Activated CD4-positive, alpha-beta memory T cell treated with anti-CD3 and anti-CD28 coated beads, Interleukin-2, amount 10 ng/mL, durations not matched to agents 7 days and 5 days (primary cell): ENCODE measurements around the gene CACNA1C. TPM values are rescaled to one million over a fixed set of nuclear protein-coding genes. Genes with fewer than 3 reads are reported as not detected.

Experiments used
- CTCF ChIA-PET: fragments of 350-600 bp; sonication (Branson Sonifier 250); formaldehyde crosslinking; loops from one replicate; lab custom pipeline; 2021; ENCODE audit warnings: antibody characterized with exemption, inconsistent platforms; lab: Charles Lee
- POLR2A ChIA-PET: fragments of 350-600 bp; sonication (Branson Sonifier 250); formaldehyde crosslinking; loops from one replicate; lab custom pipeline; 2021; ENCODE audit warnings: antibody characterized with exemption; lab: Charles Lee
- DNase-seq: peaks from one replicate; pipeline ENCODE4 v3.0.0-alpha.2; 2020
- H3K27ac Mint-ChIP-seq: one replicate; pipeline ENCODE4 v1.8.0; 2021; ENCODE audit warnings: mild to moderate bottlenecking, mixed read lengths
- H3K27me3 Mint-ChIP-seq: one replicate; pipeline ENCODE4 v1.8.0; 2021; ENCODE audit warnings: mixed read lengths
- H3K36me3 Mint-ChIP-seq: one replicate; pipeline ENCODE4 v1.8.0; 2021; ENCODE audit warnings: low read depth, mixed read lengths
- H3K4me1 Mint-ChIP-seq: one replicate; pipeline ENCODE4 v1.8.0; 2021; ENCODE audit warnings: mixed read lengths
- H3K4me3 Mint-ChIP-seq: one replicate; pipeline ENCODE4 v1.8.0; 2021; ENCODE audit warnings: mild to moderate bottlenecking, mixed read lengths
- H3K9me3 Mint-ChIP-seq: one replicate; pipeline ENCODE4 v1.8.0; 2021; ENCODE audit warnings: mixed read lengths
- total RNA-seq, 2 experiments: library from RNA; stranded (reverse); gene quantifications; one replicate each; pipeline ENCODE4 v1.2.3, GENCODE V29; 2021

CACNA1C gene
- total RNA-seq, 2 experiments from 2014 or later, result 0.30 TPM

DNA sequence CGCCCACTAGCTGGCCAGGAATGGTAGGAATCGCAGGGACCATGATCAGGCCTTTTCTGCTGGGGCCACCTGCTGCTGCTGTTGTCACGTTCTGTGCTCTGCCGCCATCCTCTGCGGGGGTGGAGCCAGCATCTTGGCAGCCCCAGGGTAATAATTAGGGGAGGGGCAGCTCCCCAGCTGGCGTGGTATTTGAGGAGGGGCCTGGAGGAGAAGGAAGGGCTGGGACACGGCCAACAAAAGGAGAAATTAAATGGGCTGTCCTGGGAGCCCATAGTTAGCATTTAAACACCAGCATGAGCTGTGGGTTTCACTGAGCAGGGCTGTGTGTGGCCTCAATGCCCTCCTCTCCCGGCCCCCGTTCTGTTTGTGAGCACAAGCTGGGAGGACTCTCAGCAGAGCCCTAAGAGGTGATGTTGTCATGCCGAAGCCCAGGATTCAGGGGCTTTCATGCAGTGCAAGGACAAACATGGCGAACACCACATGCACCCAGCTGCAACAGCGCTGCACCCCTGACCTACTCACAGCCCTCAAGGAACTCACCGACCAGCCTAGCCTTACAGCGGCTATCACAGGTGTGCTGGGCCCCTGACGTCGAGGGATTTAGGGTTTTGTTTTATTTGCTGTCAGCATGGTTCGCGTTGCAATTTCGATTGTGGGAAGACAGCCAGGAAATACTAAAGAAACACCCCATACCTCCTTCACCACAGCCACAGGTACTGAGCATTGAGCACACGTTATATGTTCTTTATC, 324.3 kb downstream of the CACNA1C start:
- peaks cover 2% of the 10 kb centered on the region for H3K36me3 Mint-ChIP-seq
- no peak for DNase-seq
- no peak overlapping the region for H3K27ac Mint-ChIP-seq
- peaks cover 9% of the 10 kb centered on the region for H3K27me3 Mint-ChIP-seq
- peaks cover 19% of the 10 kb centered on the region for H3K4me1 Mint-ChIP-seq
- ChIA-PET POLR2A (no interaction called here), CTCF (interaction anchor here (1.6 kb wide), 1 partner anchor 15 kb away, joined by 4 read pairs; no protein-coding TSS in a partner anchor)
- no peaks in the 10 kb centered on the region for H3K9me3 Mint-ChIP-seq
- H3K4me3 Mint-ChIP-seq, result no peak overlapping the region

DNA sequence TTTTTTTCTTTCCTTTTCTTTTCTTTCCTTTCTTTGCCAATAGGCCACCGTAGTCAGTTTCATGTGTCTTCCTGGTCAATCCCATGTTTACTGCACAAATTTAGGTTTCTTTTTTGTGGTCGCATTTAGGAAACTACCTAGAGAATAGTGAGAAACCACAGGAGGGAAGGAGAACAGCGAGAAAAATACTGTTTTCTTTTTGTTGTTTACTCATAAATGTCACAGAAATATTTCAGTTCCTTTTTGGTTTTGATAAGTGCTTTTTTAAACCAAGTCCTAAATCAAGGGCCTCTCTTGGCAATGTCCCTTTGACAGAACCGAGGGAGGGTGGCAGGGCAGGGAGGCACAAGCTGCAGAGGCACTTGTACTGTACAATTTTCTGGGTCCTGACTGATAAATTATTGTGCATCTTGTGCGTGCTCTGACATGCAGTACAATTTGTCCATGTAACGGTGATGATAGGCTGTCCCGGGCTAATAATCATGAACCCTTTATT, 326.1 kb downstream of the CACNA1C start:
- Mint-ChIP-seq H3K4me3 (no peak overlapping the region), H3K27ac (no peak overlapping the region), H3K36me3 (peaks cover 2% of the 10 kb centered on the region), H3K4me1 (peaks cover 19% of the 10 kb centered on the region), H3K9me3 (no peaks in the 10 kb centered on the region), H3K27me3 (peaks cover 11% of the 10 kb centered on the region)
- ChIA-PET POLR2A (no interaction called here), CTCF (interaction anchor here (1.2 kb wide), 1 partner anchor 16 kb away, joined by 4 read pairs; no protein-coding TSS in a partner anchor)
- DNase-seq, result no peak

DNA sequence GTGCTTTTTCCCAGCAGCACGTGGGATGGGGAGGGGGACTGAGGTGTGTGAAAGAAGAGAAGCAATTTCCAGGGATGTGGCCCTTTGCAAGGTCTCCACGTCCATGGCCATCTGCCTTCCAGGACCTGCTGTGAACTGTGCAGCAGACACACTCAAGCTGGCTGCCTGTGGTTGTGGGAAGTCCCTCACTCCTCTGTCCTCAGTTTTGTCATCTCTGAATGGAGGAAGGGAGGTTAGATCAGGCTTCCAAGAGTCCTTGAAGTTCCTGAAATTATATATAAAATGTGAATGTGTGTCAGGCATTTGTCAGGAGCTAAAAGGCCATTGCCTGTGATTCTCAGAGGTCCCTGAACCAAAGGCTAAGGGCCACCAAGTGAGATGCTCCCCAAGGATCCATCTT, 328.2 kb downstream of the CACNA1C start:
- Mint-ChIP-seq H3K9me3 (no peaks in the 10 kb centered on the region), H3K27me3 (peaks cover 19% of the 10 kb centered on the region), H3K36me3 (peaks cover 2% of the 10 kb centered on the region), H3K27ac (no peak overlapping the region), H3K4me3 (no peak overlapping the region), H3K4me1 (peaks cover 19% of the 10 kb centered on the region)
- CTCF ChIA-PET, result no interaction called here
- DNase-seq, result no peak
- POLR2A ChIA-PET, result no interaction called here

DNA sequence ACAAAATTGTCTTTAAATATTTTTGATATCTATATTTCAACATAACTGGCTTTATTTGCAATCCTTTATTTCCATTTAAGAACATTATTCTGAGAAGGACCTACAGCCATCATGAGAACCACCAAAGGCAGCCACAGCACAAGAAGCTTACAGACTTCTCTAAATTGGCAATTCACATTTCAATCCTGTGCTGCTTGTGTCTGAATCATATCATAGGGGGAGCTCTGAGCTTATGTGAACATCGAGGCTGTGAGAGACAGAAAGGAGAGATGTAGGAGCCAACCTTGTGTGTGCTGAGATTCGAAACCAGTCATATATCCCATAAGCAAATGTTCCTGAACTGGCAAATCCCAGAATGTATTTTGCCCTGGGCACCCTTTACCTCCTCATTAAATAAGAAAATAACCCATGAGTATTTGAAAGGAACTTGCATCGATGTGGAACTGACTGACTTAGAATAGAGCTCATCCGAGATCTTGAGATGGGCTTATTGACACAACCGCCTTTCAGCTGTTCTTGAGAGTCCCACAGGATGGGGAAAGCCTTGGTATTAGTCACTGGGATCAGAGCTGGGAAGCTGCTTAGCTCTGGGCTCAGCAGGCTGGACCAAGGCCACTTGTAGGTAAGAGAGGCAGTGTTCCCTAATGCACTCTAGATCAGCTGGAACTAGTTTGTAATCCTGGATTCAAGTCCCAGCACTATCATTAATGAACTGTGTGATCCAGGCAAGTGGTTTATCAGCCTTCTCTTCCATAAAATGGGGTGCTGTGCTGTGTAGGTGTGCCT, 329.8 kb downstream of the CACNA1C start:
- CTCF ChIA-PET, result interaction anchor here (1.3 kb wide), 1 partner anchor 12 kb away, joined by 3 read pairs; no protein-coding TSS in a partner anchor
- Mint-ChIP-seq H3K4me1 (peaks cover 18% of the 10 kb centered on the region), H3K27me3 (peaks cover 19% of the 10 kb centered on the region), H3K9me3 (no peaks in the 10 kb centered on the region), H3K36me3 (peaks cover 2% of the 10 kb centered on the region), H3K27ac (no peak overlapping the region), H3K4me3 (no peak overlapping the region)
- no peak for DNase-seq
- POLR2A ChIA-PET, result no interaction called here

DNA sequence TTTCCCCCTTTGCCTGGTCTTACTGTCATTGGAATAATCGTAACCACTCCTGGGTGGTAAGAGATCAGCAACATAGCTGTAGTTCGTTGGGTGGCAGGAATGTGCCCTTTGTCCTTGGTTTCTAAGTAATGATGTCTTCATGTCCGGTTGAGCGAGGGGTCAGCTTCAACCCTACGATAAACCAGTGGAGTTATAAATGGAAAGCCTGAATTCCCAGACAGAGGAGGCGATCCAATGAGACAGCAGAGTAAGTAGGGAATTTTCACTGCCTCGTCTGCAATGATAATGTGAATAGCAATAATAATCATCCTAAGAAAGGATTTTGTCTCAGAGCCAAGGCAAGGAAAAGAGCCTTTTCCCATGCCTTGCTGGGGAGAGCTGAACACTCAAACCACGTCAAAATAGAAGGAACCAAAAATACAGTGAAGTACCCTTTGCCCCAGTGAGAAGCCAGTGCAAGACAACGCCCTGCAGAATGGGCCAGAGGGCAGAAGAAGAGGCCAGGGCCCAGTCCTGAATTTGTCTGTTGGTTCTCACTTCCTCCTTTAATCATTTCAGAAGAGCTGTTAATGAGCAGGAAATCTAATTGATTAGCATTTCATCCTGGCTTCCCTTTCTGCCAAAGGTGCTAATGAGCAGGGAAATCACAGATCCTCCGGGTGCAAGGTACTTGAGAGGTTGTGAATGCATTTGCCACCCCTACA, 330.7 kb downstream of the CACNA1C start:
- CTCF ChIA-PET, result interaction anchor here (0.6 to 1.3 kb wide), 2 partner anchors 12 to 37 kb away, joined by 3 to 4 read pairs; no protein-coding TSS in a partner anchor
- H3K36me3 Mint-ChIP-seq, result peaks cover 2% of the 10 kb centered on the region
- peaks cover 12% of the 10 kb centered on the region for H3K4me1 Mint-ChIP-seq
- no peak overlapping the region for H3K27ac Mint-ChIP-seq
- H3K9me3 Mint-ChIP-seq, result no peaks in the 10 kb centered on the region
- no peak for DNase-seq
- peaks cover 17% of the 10 kb centered on the region for H3K27me3 Mint-ChIP-seq
- POLR2A ChIA-PET, result no interaction called here
- no peak overlapping the region for H3K4me3 Mint-ChIP-seq

DNA sequence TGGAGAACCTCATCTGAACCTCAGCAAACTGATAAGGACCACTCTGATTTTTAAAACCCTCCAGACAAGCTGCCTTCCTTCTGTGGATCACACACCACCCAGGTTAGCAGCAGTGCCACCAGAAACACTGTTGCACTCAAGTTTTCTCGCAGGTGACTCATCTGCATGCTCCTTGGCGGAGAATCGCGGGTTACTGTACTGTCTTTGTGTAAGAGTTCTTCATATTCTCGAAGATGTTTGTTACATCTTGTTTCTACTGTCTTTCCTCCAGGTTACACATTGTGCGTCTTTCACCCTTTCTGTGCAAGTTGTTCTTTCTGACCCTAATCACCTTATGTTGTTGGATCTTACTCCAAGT, 331.2 kb downstream of the CACNA1C start:
- Mint-ChIP-seq H3K4me3 (no peak overlapping the region), H3K4me1 (peaks cover 7% of the 10 kb centered on the region), H3K27ac (no peak overlapping the region), H3K27me3 (peaks cover 17% of the 10 kb centered on the region), H3K36me3 (no peaks in the 10 kb centered on the region), H3K9me3 (no peaks in the 10 kb centered on the region)
- CTCF ChIA-PET, result interaction anchor here (0.6 kb wide), 1 partner anchor 36 kb away, joined by 4 read pairs; no protein-coding TSS in a partner anchor
- DNase-seq, result no peak
- POLR2A ChIA-PET, result no interaction called here

DNA sequence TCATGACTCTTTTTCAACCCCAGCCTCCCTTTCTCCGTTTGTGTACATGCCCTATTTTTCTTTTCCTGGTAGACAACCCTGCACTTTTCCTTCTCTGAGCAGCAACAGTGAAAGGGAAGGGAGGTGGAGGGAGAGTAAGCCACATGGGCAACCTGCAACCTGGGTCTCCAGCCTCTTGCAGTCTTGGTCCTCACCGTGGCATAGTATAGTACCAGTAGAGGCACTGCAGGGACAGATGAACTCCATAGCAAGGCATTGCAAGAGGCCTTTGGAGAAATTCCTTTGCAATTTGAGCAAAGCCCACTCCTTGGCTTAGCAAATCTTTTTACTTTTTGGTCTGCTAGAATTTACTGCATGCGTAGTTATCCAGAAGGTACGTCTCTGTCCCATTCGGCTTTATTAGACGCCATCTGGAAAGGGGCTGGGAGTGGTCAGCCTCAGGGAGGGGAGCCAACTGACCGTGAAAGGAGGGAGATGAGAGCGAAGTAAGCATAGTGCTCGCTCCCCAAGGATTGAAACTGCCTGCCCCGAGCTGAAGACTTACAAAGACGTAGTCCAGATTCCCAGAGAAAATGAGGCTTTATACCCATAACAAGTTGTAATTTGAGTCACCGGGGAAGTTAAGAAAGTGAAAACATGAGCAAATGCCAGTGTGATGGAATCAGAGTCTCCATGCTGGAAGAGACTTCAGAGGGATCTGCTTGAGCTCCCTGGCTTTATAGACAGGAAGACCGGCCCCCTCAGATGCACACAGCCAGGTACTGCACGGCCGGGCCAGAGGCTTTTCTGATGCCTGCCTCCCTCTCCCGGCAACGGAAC, 332.0 kb downstream of the CACNA1C start:
- H3K27ac Mint-ChIP-seq, result no peak overlapping the region
- ChIA-PET CTCF (no interaction called here), POLR2A (no interaction called here)
- no peak for DNase-seq
- no peak overlapping the region for H3K4me3 Mint-ChIP-seq
- H3K9me3 Mint-ChIP-seq, result no peaks in the 10 kb centered on the region
- H3K27me3 Mint-ChIP-seq, result peaks cover 21% of the 10 kb centered on the region
- no peaks in the 10 kb centered on the region for H3K36me3 Mint-ChIP-seq
- H3K4me1 Mint-ChIP-seq, result peaks cover 2% of the 10 kb centered on the region

DNA sequence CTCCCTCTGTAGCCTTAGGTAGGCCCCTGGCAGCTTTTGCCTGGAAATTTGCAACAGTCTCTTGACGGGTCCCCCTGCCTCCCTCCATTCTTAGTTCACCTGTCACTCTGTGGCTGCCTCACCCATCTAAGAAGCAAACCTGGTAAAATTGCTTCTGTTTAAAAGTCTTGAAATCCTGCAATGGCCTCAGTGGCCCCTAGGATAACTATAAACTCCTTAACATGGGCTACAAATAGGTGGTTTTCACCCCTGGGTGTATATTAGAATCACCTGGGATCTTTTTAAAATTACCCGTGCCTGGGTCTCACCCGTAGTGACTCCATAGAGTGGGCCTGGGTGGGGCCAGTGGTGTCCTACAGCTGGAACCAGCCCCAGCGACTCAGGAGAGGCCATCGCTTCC, 332.7 kb downstream of the CACNA1C start:
- H3K9me3 Mint-ChIP-seq, result no peaks in the 10 kb centered on the region
- ChIA-PET POLR2A (no interaction called here), CTCF (interaction anchor here (1.3 kb wide), 1 partner anchor 9 kb away, joined by 3 read pairs; no protein-coding TSS in a partner anchor)
- H3K27ac Mint-ChIP-seq, result no peak overlapping the region
- H3K4me3 Mint-ChIP-seq, result no peak overlapping the region
- no peaks in the 10 kb centered on the region for H3K36me3 Mint-ChIP-seq
- H3K4me1 Mint-ChIP-seq, result no peaks in the 10 kb centered on the region
- DNase-seq, result no peak
- H3K27me3 Mint-ChIP-seq, result peaks cover 26% of the 10 kb centered on the region

DNA sequence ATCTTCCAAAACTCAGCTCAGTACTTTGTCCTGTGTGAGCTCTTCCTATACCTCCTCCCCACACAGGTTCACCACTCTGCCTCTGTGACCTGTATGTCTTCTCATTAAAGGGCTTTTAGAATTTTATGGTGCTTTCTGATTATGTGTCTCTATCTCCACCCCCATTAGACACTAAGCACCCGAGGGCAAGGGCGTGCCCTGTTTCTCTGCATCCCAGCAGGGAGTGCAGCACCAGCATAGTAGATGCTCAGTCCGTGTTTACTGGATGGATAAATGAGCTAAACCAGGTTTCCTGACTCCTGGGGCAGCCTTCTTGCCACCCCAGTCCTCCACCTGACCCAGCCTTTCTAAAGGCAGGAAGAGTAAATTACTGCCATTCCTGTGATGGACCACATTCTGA, 333.8 kb downstream of the CACNA1C start:
- ChIA-PET CTCF (interaction anchor here (1.3 kb wide), 1 partner anchor 8 kb away, joined by 3 read pairs; no protein-coding TSS in a partner anchor), POLR2A (no interaction called here)
- no peaks in the 10 kb centered on the region for H3K36me3 Mint-ChIP-seq
- no peaks in the 10 kb centered on the region for H3K9me3 Mint-ChIP-seq
- H3K27ac Mint-ChIP-seq, result no peak overlapping the region
- no peak overlapping the region for H3K4me3 Mint-ChIP-seq
- H3K4me1 Mint-ChIP-seq, result no peaks in the 10 kb centered on the region
- peaks cover 33% of the 10 kb centered on the region for H3K27me3 Mint-ChIP-seq
- DNase-seq, result no peak

DNA sequence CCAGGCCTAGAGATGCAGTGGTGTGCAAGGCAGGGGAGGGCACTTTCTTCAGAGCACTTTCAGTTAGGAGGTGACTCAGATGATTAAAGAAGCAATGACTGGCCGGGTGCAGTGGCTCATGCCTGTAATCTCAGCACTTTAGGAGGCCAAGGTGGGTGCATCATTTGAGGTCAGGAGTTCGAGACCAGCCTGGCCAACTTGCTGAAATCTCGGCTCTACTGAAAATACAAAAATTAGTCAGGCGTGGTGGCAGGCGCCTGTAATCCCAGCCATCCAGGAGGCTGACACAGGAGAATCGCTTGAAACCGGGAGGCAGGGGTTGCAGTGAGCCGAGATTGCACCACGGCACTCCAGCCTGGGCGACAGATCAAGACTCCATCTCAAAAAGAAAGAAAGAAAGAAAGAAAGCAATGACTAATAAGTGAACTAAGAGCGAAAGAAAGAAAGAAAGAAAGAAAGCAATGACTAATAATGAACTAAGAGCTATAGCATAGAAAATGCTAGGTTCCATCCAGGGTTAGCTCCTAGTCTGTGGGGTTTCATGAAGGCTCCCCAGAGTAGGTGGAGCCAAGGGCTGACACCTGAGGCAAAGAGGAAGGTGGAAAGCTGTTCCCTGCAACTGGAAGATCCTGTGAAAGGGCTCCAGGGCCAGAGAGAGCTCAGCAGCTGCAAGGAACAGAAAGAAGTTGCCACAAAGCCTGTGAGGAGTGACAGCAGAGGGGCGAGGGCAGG, 334.5 kb downstream of the CACNA1C start:
- ChIA-PET POLR2A (no interaction called here), CTCF (no interaction called here)
- H3K4me3 Mint-ChIP-seq, result no peak overlapping the region
- no peaks in the 10 kb centered on the region for H3K9me3 Mint-ChIP-seq
- H3K27ac Mint-ChIP-seq, result no peak overlapping the region
- peaks cover 33% of the 10 kb centered on the region for H3K27me3 Mint-ChIP-seq
- DNase-seq, result peak; percentile 21
- H3K4me1 Mint-ChIP-seq, result no peaks in the 10 kb centered on the region
- no peaks in the 10 kb centered on the region for H3K36me3 Mint-ChIP-seq

DNA sequence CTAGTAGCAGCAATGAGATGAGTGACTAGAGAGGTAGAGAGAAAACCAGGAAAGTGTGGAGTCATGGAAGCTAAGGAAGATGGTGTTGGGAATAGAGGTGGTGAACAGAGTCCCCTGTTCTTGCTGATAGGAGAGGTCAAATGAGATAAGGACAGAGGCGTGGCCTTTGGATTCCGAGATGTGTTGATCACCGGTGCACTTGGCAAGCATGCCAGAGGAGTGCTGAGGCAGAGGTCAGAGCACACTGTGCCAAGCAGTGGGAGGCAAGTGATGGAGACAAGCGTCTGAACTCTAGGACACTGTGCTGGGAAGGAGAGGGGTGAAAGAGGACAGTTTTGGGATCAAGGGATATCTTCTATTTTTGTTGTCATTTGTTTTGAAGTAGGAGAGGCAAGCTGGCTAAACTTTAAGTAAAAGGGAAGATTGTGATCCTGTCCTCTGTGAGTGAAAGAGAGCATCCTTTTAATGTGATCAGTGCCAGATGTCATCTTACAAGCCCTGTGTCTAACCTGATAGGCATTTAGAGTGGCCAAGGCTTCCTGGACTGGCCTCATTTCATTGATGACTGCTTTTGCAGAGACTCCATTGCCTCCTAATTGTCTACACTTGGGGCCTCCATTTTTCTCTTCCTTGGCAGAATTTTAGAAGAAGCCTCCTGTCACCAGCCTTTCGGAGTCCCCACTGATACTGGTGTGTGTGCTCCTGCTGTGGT, 336.4 kb downstream of the CACNA1C start:
- POLR2A ChIA-PET, result no interaction called here
- CTCF ChIA-PET, result no interaction called here
- Mint-ChIP-seq H3K9me3 (no peaks in the 10 kb centered on the region), H3K27me3 (peaks cover 26% of the 10 kb centered on the region), H3K36me3 (no peaks in the 10 kb centered on the region), H3K27ac (no peak overlapping the region), H3K4me3 (no peak overlapping the region), H3K4me1 (no peaks in the 10 kb centered on the region)
- DNase-seq, result no peak
